GM12872 (cell line): ENCODE measurements around the gene MMP24OS.

Source experiments
- TF ChIP-seq, protein P1 (sequence below): IDR thresholded peaks from 3 replicates; pipeline ENCODE4 v1.5.1; 2011; ENCODE audit warnings: low read depth, mild to moderate bottlenecking, low read length, moderate library complexity; ENCODE audit not compliant: insufficient read depth

Gene MMP24OS

DNA sequence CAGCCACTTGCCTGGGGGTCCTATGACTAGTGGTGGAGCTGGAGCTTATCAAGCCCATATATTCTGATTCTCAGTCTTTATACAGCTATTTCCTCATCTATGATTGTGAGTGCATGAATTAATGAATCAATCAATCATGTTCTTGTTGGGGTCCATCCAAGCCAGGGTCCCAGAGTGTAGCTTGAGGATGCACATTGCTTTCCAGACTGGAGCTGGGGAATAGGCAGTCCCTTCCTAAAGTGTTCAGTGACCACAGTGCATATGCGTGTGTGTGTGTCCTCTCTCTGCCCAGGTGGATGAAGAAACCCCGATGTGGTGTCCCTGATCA, 26.3 kb downstream of the MMP24OS start:
- TF ChIP-seq, protein P1, sequence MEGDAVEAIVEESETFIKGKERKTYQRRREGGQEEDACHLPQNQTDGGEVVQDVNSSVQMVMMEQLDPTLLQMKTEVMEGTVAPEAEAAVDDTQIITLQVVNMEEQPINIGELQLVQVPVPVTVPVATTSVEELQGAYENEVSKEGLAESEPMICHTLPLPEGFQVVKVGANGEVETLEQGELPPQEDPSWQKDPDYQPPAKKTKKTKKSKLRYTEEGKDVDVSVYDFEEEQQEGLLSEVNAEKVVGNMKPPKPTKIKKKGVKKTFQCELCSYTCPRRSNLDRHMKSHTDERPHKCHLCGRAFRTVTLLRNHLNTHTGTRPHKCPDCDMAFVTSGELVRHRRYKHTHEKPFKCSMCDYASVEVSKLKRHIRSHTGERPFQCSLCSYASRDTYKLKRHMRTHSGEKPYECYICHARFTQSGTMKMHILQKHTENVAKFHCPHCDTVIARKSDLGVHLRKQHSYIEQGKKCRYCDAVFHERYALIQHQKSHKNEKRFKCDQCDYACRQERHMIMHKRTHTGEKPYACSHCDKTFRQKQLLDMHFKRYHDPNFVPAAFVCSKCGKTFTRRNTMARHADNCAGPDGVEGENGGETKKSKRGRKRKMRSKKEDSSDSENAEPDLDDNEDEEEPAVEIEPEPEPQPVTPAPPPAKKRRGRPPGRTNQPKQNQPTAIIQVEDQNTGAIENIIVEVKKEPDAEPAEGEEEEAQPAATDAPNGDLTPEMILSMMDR, result no peak

GRCh38 chr20:35248641-35249475, 29.1 kb downstream of the MMP24OS start:
- TF ChIP-seq, protein P1, result no peak

- TF ChIP-seq, protein P1, result no peak
Measured at GRCh38 chr20:35246723-35247122, 31.2 kb downstream of the MMP24OS start.

GRCh38 chr20:35243986-35244385, 33.9 kb downstream of the MMP24OS start:
- TF ChIP-seq, protein P1, result no peak

DNA sequence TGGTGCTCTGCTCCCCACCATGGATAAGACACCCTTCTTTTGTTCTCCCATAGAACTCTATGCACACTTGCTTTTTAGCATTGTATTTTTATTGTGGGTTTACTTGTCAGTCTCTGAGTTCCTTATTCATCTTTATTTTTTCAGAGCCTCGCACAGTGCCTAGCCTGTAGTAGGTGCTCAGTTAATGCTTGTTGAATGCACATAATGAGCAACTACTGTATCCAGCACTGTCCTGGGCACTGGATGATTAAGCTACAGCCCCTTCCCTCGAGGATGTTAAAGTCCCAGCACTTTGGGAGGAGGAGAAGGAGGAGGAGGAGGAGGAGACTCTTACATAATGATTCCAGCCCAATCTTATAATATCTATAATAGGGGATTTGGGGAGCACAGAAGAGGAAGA, 34.6 kb downstream of the MMP24OS start:
- TF ChIP-seq, protein P1, result no peak

DNA sequence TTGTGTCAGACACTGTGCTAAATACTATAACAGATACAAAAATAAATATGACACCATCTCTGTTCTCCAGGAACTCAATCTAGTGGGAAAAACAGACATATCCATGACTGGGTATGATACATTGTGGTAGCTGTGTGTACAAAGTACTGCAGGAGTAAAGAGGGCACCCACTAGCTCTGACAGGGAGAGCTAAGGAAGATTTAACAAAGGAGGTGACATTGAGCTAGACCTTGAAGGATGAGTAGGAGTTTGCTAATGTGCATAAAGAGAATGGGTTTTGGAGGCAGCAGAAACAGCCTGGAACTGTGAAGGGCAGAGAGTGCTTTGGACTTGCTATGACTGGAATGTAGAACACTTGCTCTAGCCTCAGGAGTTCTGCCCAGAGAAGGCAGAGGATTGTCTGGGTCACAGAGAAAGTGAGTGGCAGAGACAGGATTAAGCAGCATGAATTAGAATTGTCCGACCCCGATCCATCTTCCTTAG, 37.1 kb downstream of the MMP24OS start:
- TF ChIP-seq, protein P1, result no peak

- TF ChIP-seq, protein P1, result no peak
Measured at GRCh38 chr20:35240083-35240810, 37.7 kb downstream of the MMP24OS start.
